Hematopoietic multipotent progenitor cell treated with erythropoietin and hydrocortisone succinate and interleukin-3 and kit ligand, for 8 days (in vitro differentiated cells): ENCODE measurements around the gene MECR.

Experiments used
- DNase-seq: peaks from one replicate; pipeline ENCODE4 v3.0.0-alpha.2; 2015

Gene MECR

GRCh38 chr1:29230553-29231378 lies at the start of gene MECR:
Gene MECR (minus strand): TSS chr1:29230934. CDS start chr1:29230906, 28 bp downstream.
- DNase-seq = peak; percentile 92

GRCh38 chr1:29279951-29280391 lies 49.2 kb upstream of the MECR start:
- DNase-seq = no peak

- no peak for DNase-seq
These were observed 48.7 kb upstream of the MECR start for GRCh38 chr1:29279406-29279805.

GRCh38 chr1:29278124-29278523 lies 47.4 kb upstream of the MECR start:
- no peak for DNase-seq

- no peak for DNase-seq
These were observed 44.7 kb upstream of the MECR start for GRCh38 chr1:29275435-29275834.

GRCh38 chr1:29272147-29272907 lies 41.6 kb upstream of the MECR start:
- no peak for DNase-seq

- no peak for DNase-seq
These were observed 41.0 kb upstream of the MECR start for GRCh38 chr1:29271724-29272123.

GRCh38 chr1:29270929-29271521 lies 40.3 kb upstream of the MECR start:
- DNase-seq = no peak

- no peak for DNase-seq
These were observed 38.6 kb upstream of the MECR start for GRCh38 chr1:29269382-29269781.

- DNase-seq = no peak
These were observed 36.8 kb upstream of the MECR start for GRCh38 chr1:29267321-29268070.

- DNase-seq = no peak
These were observed 36.2 kb upstream of the MECR start for GRCh38 chr1:29266912-29267311.

GRCh38 chr1:29264773-29265389 lies 34.1 kb upstream of the MECR start:
- DNase-seq = no peak

- DNase-seq = no peak
These were observed 29.8 kb upstream of the MECR start for GRCh38 chr1:29260531-29260930.

- peak; percentile 5 for DNase-seq
These were observed 29.2 kb upstream of the MECR start for GRCh38 chr1:29259802-29260441.

GRCh38 chr1:29258976-29259801 lies 28.5 kb upstream of the MECR start:
- no peak for DNase-seq

GRCh38 chr1:29258189-29258975 lies 27.6 kb upstream of the MECR start:
- no peak for DNase-seq

- no peak for DNase-seq
These were observed 26.5 kb upstream of the MECR start for GRCh38 chr1:29256979-29257804.

GRCh38 chr1:29256394-29256793 lies 25.7 kb upstream of the MECR start:
- no peak for DNase-seq

- DNase-seq = no peak
These were observed 24.5 kb upstream of the MECR start for GRCh38 chr1:29255134-29255666.
